Measurements from ENCODE around the gene ARMH4.

Gene ARMH4

GRCh38 chr14:58100735-58101368, 51.2 kb downstream of the ARMH4 start:
- no peak for DNase-seq (ENCODE audit: low spot score)

- DNase-seq (ENCODE audit: low spot score) = no peak
Measured at GRCh38 chr14:58099682-58100081, 52.3 kb downstream of the ARMH4 start.

- DNase-seq (ENCODE audit: low spot score) = peak; percentile 10
Measured at GRCh38 chr14:58098507-58098906, 53.5 kb downstream of the ARMH4 start.

- DNase-seq (ENCODE audit: low spot score) = no peak
Measured at GRCh38 chr14:58096731-58097130, 55.3 kb downstream of the ARMH4 start.

- DNase-seq (ENCODE audit: low spot score) = no peak
Measured at GRCh38 chr14:58091883-58092630, 60.0 kb downstream of the ARMH4 start.

GRCh38 chr14:58089612-58090011, 62.4 kb downstream of the ARMH4 start:
- DNase-seq (ENCODE audit: low spot score) = no peak

- DNase-seq (ENCODE audit: low spot score) = no peak
Measured at GRCh38 chr14:58088961-58089360, 63.1 kb downstream of the ARMH4 start.

- no peak for DNase-seq (ENCODE audit: low spot score)
Measured at GRCh38 chr14:58085877-58086276, 66.1 kb downstream of the ARMH4 start.

GRCh38 chr14:58082491-58083098, 69.4 kb downstream of the ARMH4 start:
- peak; percentile 20 for DNase-seq (ENCODE audit: low spot score)

GRCh38 chr14:58082011-58082410, 70.0 kb downstream of the ARMH4 start:
- DNase-seq (ENCODE audit: low spot score) = no peak

- DNase-seq (ENCODE audit: low spot score) = no peak
Measured at GRCh38 chr14:58078471-58078870, 73.5 kb downstream of the ARMH4 start.

- DNase-seq (ENCODE audit: low spot score) = no peak
Measured at GRCh38 chr14:58078068-58078467, 73.9 kb downstream of the ARMH4 start.

GRCh38 chr14:58077621-58078020, 74.4 kb downstream of the ARMH4 start:
- DNase-seq (ENCODE audit: low spot score) = no peak

- no peak for DNase-seq (ENCODE audit: low spot score)
Measured at GRCh38 chr14:58073516-58073915, 78.5 kb downstream of the ARMH4 start.

- peak; percentile 71 for DNase-seq (ENCODE audit: low spot score)
Measured at GRCh38 chr14:58072288-58073071, 79.5 kb downstream of the ARMH4 start.

GRCh38 chr14:58071341-58071740, 80.7 kb downstream of the ARMH4 start:
- DNase-seq (ENCODE audit: low spot score) = no peak

GRCh38 chr14:58068306-58068705, 83.7 kb downstream of the ARMH4 start:
- DNase-seq (ENCODE audit: low spot score) = no peak

GRCh38 chr14:58066115-58066514, 85.9 kb downstream of the ARMH4 start:
- DNase-seq (ENCODE audit: low spot score) = no peak

- no peak for DNase-seq (ENCODE audit: low spot score)
Measured at GRCh38 chr14:58061581-58061980, 90.4 kb downstream of the ARMH4 start.

- DNase-seq (ENCODE audit: low spot score) = no peak
Measured at GRCh38 chr14:58060898-58061297, 91.1 kb downstream of the ARMH4 start.

- DNase-seq (ENCODE audit: low spot score) = no peak
Measured at GRCh38 chr14:58060077-58060476, 91.9 kb downstream of the ARMH4 start.

GRCh38 chr14:58059126-58059525, 92.9 kb downstream of the ARMH4 start:
- no peak for DNase-seq (ENCODE audit: low spot score)
